Fibroblast of lung (primary cell): ENCODE results near the gene F3. TPM values are rescaled to one million over a fixed set of nuclear protein-coding genes. Genes with fewer than 3 reads are reported as not detected.

Experiments used
- DNase-seq, 2 donors: peaks; one replicate each; pipeline versions ENCODE4 v3.0.0 to v3.0.0-alpha.2; 2010; ENCODE audit warnings: low read depth in 2 of 2
- H2AFZ ChIP-seq: 2 replicates; pipeline ENCODE4 v1.5.1; 2012; ENCODE audit warnings: low read length, control low read depth, inconsistent platforms
- H3K27ac ChIP-seq: 2 replicates; pipeline ENCODE4 v1.5.1; 2011; ENCODE audit warnings: low read length, control low read depth; ENCODE audit not compliant: insufficient read depth
- H3K27me3 ChIP-seq: 2 replicates; pipeline ENCODE4 v1.5.1; 2011; ENCODE audit warnings: mild to moderate bottlenecking, low read length; ENCODE audit not compliant: control insufficient read depth, insufficient read depth
- H3K36me3 ChIP-seq: 2 replicates; pipeline ENCODE4 v1.5.1; 2011; ENCODE audit warnings: low read length; ENCODE audit not compliant: control insufficient read depth, insufficient read depth
- H3K4me1 ChIP-seq: 2 replicates; pipeline ENCODE4 v1.5.1; 2011; ENCODE audit warnings: low read length; ENCODE audit not compliant: control insufficient read depth, insufficient read depth; ENCODE audit errors: extremely low read depth
- H3K4me2 ChIP-seq: 2 replicates; pipeline ENCODE4 v1.5.1; 2011; ENCODE audit warnings: low read length, control low read depth; ENCODE audit not compliant: insufficient read depth; ENCODE audit errors: extremely low read depth
- H3K4me3 ChIP-seq, 4 experiments: fragments of 200-600 bp in 1 of 4; sonication (generic) in 1 of 4; replicated peaks in 1 of 4; 2 replicates each; pipeline ENCODE4 v1.5.1; 2011 to 2016; ENCODE audit warnings: low read length in 4 of 4, low read depth in 3 of 4, mild to moderate bottlenecking in 3 of 4, control low read depth in 2 of 4, inconsistent platforms in 1 of 4, mixed read lengths in 1 of 4; ENCODE audit not compliant: insufficient read depth in 1 of 4; ENCODE audit errors: control extremely low read depth in 1 of 4
- H3K79me2 ChIP-seq: 2 replicates; pipeline ENCODE4 v1.5.1; 2012; ENCODE audit warnings: mild to moderate bottlenecking, low read length, inconsistent platforms; ENCODE audit not compliant: control insufficient read depth, insufficient read depth
- H3K9ac ChIP-seq: 2 replicates; pipeline ENCODE4 v1.5.1; 2011; ENCODE audit warnings: mild to moderate bottlenecking, low read length, control low read depth; ENCODE audit not compliant: insufficient read depth
- H3K9me3 ChIP-seq: 2 replicates; pipeline ENCODE4 v1.5.1; 2012; ENCODE audit warnings: low read depth, low read length; ENCODE audit not compliant: control insufficient read depth, insufficient read depth
- H4K20me1 ChIP-seq: 2 replicates; pipeline ENCODE4 v1.5.1; 2011; ENCODE audit warnings: low read length; ENCODE audit not compliant: control insufficient read depth, insufficient read depth; ENCODE audit errors: extremely low read depth
- CTCF ChIP-seq, 2 donors: IDR thresholded peaks in 1 of 2; conservative IDR thresholded peaks in 1 of 2; 1 replicate in 1 of 2; 2 replicates in 1 of 2; pipeline ENCODE4 v1.5.1; 2011 to 2012; ENCODE audit warnings: low read length in 2 of 2, control low read depth in 1 of 2, inconsistent platforms in 1 of 2, low read depth in 1 of 2, mild to moderate bottlenecking in 1 of 2
- EZH2 ChIP-seq: IDR thresholded peaks from 2 replicates; pipeline ENCODE4 v1.5.1; 2012; ENCODE audit warnings: low read length, control low read depth, mild to moderate bottlenecking; ENCODE audit errors: missing control alignments
- polyA plus RNA-seq, 2 donors: library from polyadenylated mRNA; depleted of rRNA in 1 of 2; stranded (reverse) in 1 of 2; unstranded in 1 of 2; fragments of >200 nt; gene quantifications; 2 replicates each; pipeline ENCODE4 v1.2.1, GENCODE V29; 2011 to 2012; ENCODE audit warnings: missing spikeins in 1 of 2
- total RNA-seq: library from RNA; depleted of rRNA; stranded (reverse); fragments of >200 nt; gene quantifications from 2 replicates; pipeline ENCODE4 v1.2.1, GENCODE V29; 2014

Gene F3
- total and polyA plus RNA-seq, 2 donors (not counting 1 experiment from before 2014, with no cell fraction given), result 234 to 400 TPM

GRCh38 chr1:94582565-94582964 lies 41.0 kb upstream of the F3 start:
- no peaks in the 10 kb centered on the region for H3K9me3 ChIP-seq
- no peak for TF ChIP-seq EZH2
- TF ChIP-seq CTCF (conservative IDR thresholded peaks at IDR 0.05 in 1 of 2, IDR thresholded peaks at IDR 0.05 in 1 of 2; ENCODE audit: low read depth in 1 of 2, low read length in 2 of 2), result no peak
- no peaks in the 10 kb centered on the region for H4K20me1 ChIP-seq
- H3K4me3 ChIP-seq, result no peak overlapping the region
- no peak overlapping the region for H3K4me2 ChIP-seq
- no peaks in the 10 kb centered on the region for H3K79me2 ChIP-seq
- no peak overlapping the region for H3K27ac ChIP-seq
- no peak for DNase-seq
- no peaks in the 10 kb centered on the region for H3K27me3 ChIP-seq
- no peaks in the 10 kb centered on the region for H3K36me3 ChIP-seq
- H3K4me1 ChIP-seq, result peaks cover 19% of the 10 kb centered on the region
- no peak overlapping the region for H3K9ac ChIP-seq
- no peak overlapping the region for H2AFZ ChIP-seq

- H3K9ac ChIP-seq, result peak overlapping the region; percentile 7
- no peak overlapping the region for H2AFZ ChIP-seq
- peak overlapping the region; percentile 63 for H3K4me2 ChIP-seq
- no peak overlapping the region for H3K4me3 ChIP-seq
- no peaks in the 10 kb centered on the region for H4K20me1 ChIP-seq
- peak overlapping the region; percentile 34 for H3K27ac ChIP-seq
- no peak for TF ChIP-seq EZH2
- TF ChIP-seq CTCF (conservative IDR thresholded peaks at IDR 0.05 in 1 of 2, IDR thresholded peaks at IDR 0.05 in 1 of 2; ENCODE audit: low read depth in 1 of 2, low read length in 2 of 2), result no peak
- H3K36me3 ChIP-seq, result no peaks in the 10 kb centered on the region
- no peaks in the 10 kb centered on the region for H3K27me3 ChIP-seq
- H3K4me1 ChIP-seq, result peaks cover 19% of the 10 kb centered on the region
- no peaks in the 10 kb centered on the region for H3K9me3 ChIP-seq
- DNase-seq, result peak; percentile 18 to 54
- no peaks in the 10 kb centered on the region for H3K79me2 ChIP-seq
These were observed 39.0 kb upstream of the F3 start for GRCh38 chr1:94580367-94581115.

- H3K9ac ChIP-seq, result peak overlapping the region; percentile 7
These were observed 38.3 kb upstream of the F3 start for GRCh38 chr1:94579876-94580294.

More at GRCh38 chr1:94579876-94580294, 38.3 kb upstream of the F3 start:
- H3K27me3 ChIP-seq, result no peaks in the 10 kb centered on the region
- TF ChIP-seq EZH2 (no peak), CTCF (conservative IDR thresholded peaks at IDR 0.05 in 1 of 2, IDR thresholded peaks at IDR 0.05 in 1 of 2; ENCODE audit: low read depth in 1 of 2, low read length in 2 of 2) (no peak)
- H4K20me1 ChIP-seq, result no peaks in the 10 kb centered on the region
- H3K9me3 ChIP-seq, result no peaks in the 10 kb centered on the region
- H3K27ac ChIP-seq, result peak overlapping the region; percentile 34
- H2AFZ ChIP-seq, result no peak overlapping the region
- H3K36me3 ChIP-seq, result no peaks in the 10 kb centered on the region
- DNase-seq, result peak; percentile 83 to 97
- no peak overlapping the region for H3K4me3 ChIP-seq
- H3K4me1 ChIP-seq, result peaks cover 19% of the 10 kb centered on the region
- H3K4me2 ChIP-seq, result peak overlapping the region; percentile 63
- no peaks in the 10 kb centered on the region for H3K79me2 ChIP-seq
